ENCODE results near the gene ERC1. TPM values are rescaled to one million over a fixed set of nuclear protein-coding genes. Genes with fewer than 3 reads are reported as not detected.

The ERC1 gene
- total and polyA plus RNA-seq, 2 donors (not counting 3 experiments of a cell fraction or from before 2014, with no cell fraction given), result 11.7 to 66.1 TPM

- TF ChIP-seq POLR2A (IDR thresholded peaks at IDR 0.05; ENCODE audit: low read depth, low read length), result no peak
- TF ChIP-seq FOS (IDR thresholded peaks at IDR 0.05; ENCODE audit: borderline replicate concordance, insufficient read depth, low read length), result no peak
- no peak for TF ChIP-seq MAX (IDR thresholded peaks at IDR 0.05; ENCODE audit: insufficient read depth, insufficient read length)
- TF ChIP-seq CTCF (IDR thresholded peaks at IDR 0.05; ENCODE audit: extremely low read depth in 1 of 2, insufficient read depth in 1 of 2, low read depth in 1 of 2, low read length in 2 of 2), result no peak
- TF ChIP-seq EZH2 (IDR thresholded peaks at IDR 0.05; ENCODE audit: borderline replicate concordance, low read depth, low read length, severe bottlenecking), result no peak
- TF ChIP-seq JUN (IDR thresholded peaks at IDR 0.05; ENCODE audit: borderline replicate concordance, insufficient read depth, insufficient read length, low read depth), result no peak
- no peak for TF ChIP-seq GATA2 (IDR thresholded peaks at IDR 0.05; ENCODE audit: insufficient read depth, insufficient read length, low read depth, low read length)
- TF ChIP-seq MYC (IDR thresholded peaks at IDR 0.05; ENCODE audit: low read depth, low read length), result no peak
- TF ChIP-seq POLR2AphosphoS5 (IDR thresholded peaks at IDR 0.05; ENCODE audit: insufficient read depth, low read depth, low read length), result no peak
- Histone ChIP-seq H3K36me3 (ENCODE audit: control insufficient read depth in 2 of 2, extremely low read depth in 1 of 2, insufficient read depth in 2 of 2, low read length in 2 of 2) (no peaks in the 10 kb centered on the region), H3K27me3 (ENCODE audit: control insufficient read depth in 2 of 2, insufficient read depth in 2 of 2, low read length in 2 of 2) (no peaks in the 10 kb centered on the region), H3K79me2 (ENCODE audit: control insufficient read depth, insufficient read depth, low read length) (no peaks in the 10 kb centered on the region), H4K20me1 (replicated peaks; ENCODE audit: control insufficient read depth, extremely low read depth, insufficient read depth, low read length) (peaks cover 3% of the 10 kb centered on the region), H3K9ac (replicated peaks; ENCODE audit: extremely low read depth, insufficient read depth, low read length) (no peak overlapping the region), H3K9me1 (replicated peaks; ENCODE audit: control insufficient read depth, extremely low read depth, insufficient read depth, low read length) (no peaks in the 10 kb centered on the region), H3K9me3 (replicated peaks; ENCODE audit: control insufficient read depth, insufficient read depth, low read length) (no peaks in the 10 kb centered on the region), H2AFZ (ENCODE audit: low read depth, low read length) (no peak overlapping the region), H3K4me2 (ENCODE audit: insufficient read depth, low read length) (no peak overlapping the region), H3K27ac (ENCODE audit: insufficient read depth, low read depth, low read length) (no peak overlapping the region), H3K4me1 (ENCODE audit: control insufficient read depth, extremely low read depth, insufficient read depth, low read length) (peaks cover 8% of the 10 kb centered on the region), H3K4me3 (replicated peaks in 1 of 3; ENCODE audit: insufficient read depth in 1 of 3, low read depth in 1 of 3, low read length in 3 of 3) (no peak overlapping the region)
- ChIA-PET CTCF (interaction anchor here (1.2 to 2.0 kb wide), 2 partner anchors 9 to 14 kb away, joined by 3 to 6 read pairs; no protein-coding TSS in a partner anchor), POLR2A (interaction anchor here (0.6 kb wide), 1 partner anchor 39 kb away, joined by 3 read pairs; no protein-coding TSS in a partner anchor)
- intact Hi-C loops (cut with micrococcal nuclease) (loop anchor here (5.0 kb wide), 1 partner anchor 40 kb away; no protein-coding TSS in a partner anchor), dilution Hi-C loops (cut with MboI; ENCODE audit: extremely low pct_ligation_motif_present, low sequenced_read_pairs) (no loop called here)
- BruUV-seq (replicated peaks), result no TSS peak
- FAIRE-seq (no peak), DNase-seq (ENCODE audit: low read depth, low spot score) (no peak)
Observed at GRCh38 chr12:1132311-1132710, 141.3 kb downstream of the ERC1 start.
